ENCODE results near the gene DNAJB6.

The DNAJB6 gene

GRCh38 chr7:157431951-157432540 lies 95.2 kb downstream of the DNAJB6 start:
- CTCF ChIA-PET, result interaction anchor here (0.9 to 1.0 kb wide), 2 partner anchors 30 to 34 kb away, joined by 3 read pairs; no protein-coding TSS in a partner anchor
- POLR2A ChIA-PET, result no interaction called here
- no peak for DNase-seq (ENCODE audit: extremely low spot score)
- TF ChIP-seq, protein P1, sequence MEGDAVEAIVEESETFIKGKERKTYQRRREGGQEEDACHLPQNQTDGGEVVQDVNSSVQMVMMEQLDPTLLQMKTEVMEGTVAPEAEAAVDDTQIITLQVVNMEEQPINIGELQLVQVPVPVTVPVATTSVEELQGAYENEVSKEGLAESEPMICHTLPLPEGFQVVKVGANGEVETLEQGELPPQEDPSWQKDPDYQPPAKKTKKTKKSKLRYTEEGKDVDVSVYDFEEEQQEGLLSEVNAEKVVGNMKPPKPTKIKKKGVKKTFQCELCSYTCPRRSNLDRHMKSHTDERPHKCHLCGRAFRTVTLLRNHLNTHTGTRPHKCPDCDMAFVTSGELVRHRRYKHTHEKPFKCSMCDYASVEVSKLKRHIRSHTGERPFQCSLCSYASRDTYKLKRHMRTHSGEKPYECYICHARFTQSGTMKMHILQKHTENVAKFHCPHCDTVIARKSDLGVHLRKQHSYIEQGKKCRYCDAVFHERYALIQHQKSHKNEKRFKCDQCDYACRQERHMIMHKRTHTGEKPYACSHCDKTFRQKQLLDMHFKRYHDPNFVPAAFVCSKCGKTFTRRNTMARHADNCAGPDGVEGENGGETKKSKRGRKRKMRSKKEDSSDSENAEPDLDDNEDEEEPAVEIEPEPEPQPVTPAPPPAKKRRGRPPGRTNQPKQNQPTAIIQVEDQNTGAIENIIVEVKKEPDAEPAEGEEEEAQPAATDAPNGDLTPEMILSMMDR (IDR thresholded peaks at IDR 0.05; ENCODE audit: control extremely low read depth, extremely low read depth, low read depth, missing control alignments), result no peak

DNA sequence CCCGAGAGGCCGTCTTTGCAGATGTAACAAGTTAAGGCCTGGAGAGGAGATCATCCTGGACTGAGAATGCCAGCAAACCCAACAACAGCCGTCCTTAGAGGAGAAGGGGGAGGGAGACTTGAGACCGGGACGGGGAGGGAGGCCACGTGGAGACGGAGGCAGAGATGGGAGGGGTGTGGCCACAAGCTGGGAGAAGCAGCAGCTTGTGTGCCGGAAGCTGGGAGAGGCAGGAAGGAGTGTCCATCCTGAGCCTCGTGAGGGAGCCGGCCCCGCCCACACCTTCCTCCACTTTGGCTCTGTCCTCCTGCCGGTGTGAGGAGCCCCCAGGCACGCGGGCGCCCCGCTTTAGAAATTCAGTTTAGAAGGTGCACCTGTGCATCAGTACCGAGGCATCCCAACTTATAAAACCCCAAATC lies 95.7 kb downstream of the DNAJB6 start:
- ChIA-PET CTCF (interaction anchor here (0.9 to 1.0 kb wide), 2 partner anchors 30 to 34 kb away, joined by 3 read pairs; no protein-coding TSS in a partner anchor), POLR2A (no interaction called here)
- DNase-seq (ENCODE audit: extremely low spot score), result no peak
- TF ChIP-seq, protein P1 (IDR thresholded peaks at IDR 0.05; ENCODE audit: control extremely low read depth, extremely low read depth, low read depth, missing control alignments), result no peak

DNA sequence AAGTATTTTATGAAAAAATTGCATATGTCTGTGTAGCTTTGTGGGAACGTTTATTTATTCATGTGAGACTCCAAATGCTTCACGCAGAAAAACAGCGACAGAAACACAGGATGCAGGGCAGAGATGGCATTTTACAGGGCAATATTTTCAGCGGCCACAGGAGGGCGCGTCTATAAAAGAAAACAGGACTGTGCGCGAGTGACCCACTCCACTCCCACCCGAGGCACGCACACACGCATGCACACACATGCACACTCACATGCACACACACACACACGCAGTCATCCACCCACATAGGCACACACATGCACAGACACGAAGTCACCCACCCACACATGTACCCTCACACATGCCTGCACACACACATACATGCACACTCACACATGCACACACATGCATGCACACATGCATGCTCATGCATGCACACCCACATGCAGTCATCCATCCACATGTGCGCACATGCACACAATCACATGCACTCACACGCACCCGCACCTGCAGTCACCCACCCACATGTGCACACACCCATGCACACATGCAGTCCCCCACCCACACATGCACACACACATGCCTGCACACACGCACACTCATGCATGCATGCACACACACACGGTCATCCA lies 96.3 kb downstream of the DNAJB6 start:
- DNase-seq (ENCODE audit: extremely low spot score), result peak; percentile 63
- TF ChIP-seq, protein P1 (IDR thresholded peaks at IDR 0.05; ENCODE audit: control extremely low read depth, extremely low read depth, low read depth, missing control alignments), result peak; percentile 55
- POLR2A ChIA-PET, result no interaction called here
- CTCF ChIA-PET, result interaction anchor here (0.9 to 1.0 kb wide), 2 partner anchors 29 to 35 kb away, joined by 3 read pairs; no protein-coding TSS in a partner anchor

GRCh38 chr7:157433628-157434027 lies 96.8 kb downstream of the DNAJB6 start:
- CTCF ChIA-PET, result no interaction called here
- POLR2A ChIA-PET, result no interaction called here
- no peak for DNase-seq (ENCODE audit: extremely low spot score)
- TF ChIP-seq, protein P1 (IDR thresholded peaks at IDR 0.05; ENCODE audit: control extremely low read depth, extremely low read depth, low read depth, missing control alignments), result no peak

DNA sequence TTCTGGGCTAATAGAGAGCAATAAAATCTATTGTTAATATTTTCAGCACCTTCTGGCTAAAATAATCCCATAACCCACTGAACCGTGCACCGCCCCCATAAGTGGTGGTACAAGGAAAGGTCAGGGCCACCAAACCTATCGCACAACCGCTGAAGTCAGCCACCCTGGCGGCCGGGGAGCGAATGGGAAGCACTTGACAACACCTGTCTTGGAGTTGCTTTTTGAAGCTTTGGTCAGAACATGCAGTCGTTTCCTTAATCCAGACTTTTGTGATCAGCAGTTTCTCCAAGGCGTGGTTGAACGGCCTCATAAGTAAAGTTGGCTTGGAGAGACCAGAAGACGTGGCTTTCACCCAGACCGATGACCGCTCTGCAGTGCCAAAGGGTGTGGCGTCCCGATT lies 97.4 kb downstream of the DNAJB6 start:
- POLR2A ChIA-PET, result no interaction called here
- no peak for DNase-seq (ENCODE audit: extremely low spot score)
- TF ChIP-seq, protein P1 (IDR thresholded peaks at IDR 0.05; ENCODE audit: control extremely low read depth, extremely low read depth, low read depth, missing control alignments), result no peak
- CTCF ChIA-PET, result no interaction called here

DNA sequence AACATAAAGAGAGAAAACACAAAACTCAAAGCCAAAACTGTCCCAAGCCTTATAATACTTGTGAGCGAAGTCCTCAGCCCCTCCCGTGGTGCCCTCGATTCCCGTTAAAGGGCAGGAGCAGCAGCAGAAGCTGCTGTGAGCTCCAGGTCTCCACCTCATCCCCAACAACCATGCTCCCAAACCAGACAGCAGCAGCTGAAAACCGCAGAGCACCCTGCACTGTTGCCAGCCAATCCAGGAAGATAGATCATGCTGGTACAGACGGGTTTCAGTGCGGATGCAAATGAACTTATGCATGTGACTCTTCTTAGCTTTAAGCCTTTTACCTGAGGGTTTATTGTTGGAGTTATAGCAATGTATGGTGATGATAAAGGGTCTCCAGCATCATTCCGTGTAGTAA lies 97.9 kb downstream of the DNAJB6 start:
- TF ChIP-seq, protein P1 (IDR thresholded peaks at IDR 0.05; ENCODE audit: control extremely low read depth, extremely low read depth, low read depth, missing control alignments), result no peak
- ChIA-PET CTCF (no interaction called here), POLR2A (no interaction called here)
- no peak for DNase-seq (ENCODE audit: extremely low spot score)
